DND-41 (cell line): ENCODE results near the gene ATP2B1.
A peak's percentile ranks its signal among the peaks of the same experiment; 100 is the strongest.

Experiments used
- ATAC-seq: fragments of 200-7000 bp; cut with Tn5 transposase; 3 replicates; pipeline ENCODE4 v1.9.1; 2021; ENCODE audit warnings: low read depth; ENCODE audit not compliant: insufficient read depth
- DNase-seq: peaks from one replicate; pipeline ENCODE4 v3.0.0-alpha.2; 2020
- H2AFZ ChIP-seq: 2 replicates; pipeline ENCODE4 v1.6.0; 2012; ENCODE audit warnings: low read depth, low read length
- H3K27ac ChIP-seq: 2 replicates; pipeline ENCODE4 v1.5.1; 2012; ENCODE audit warnings: low read length, inconsistent platforms
- H3K27me3 ChIP-seq: fragments of 200-600 bp; sonication (generic); 2 replicates; pipeline ENCODE4 v1.6.0; 2012; ENCODE audit warnings: low read length, mild to moderate bottlenecking, inconsistent platforms; ENCODE audit not compliant: insufficient read depth, poor library complexity
- H3K36me3 ChIP-seq: 2 replicates; pipeline ENCODE4 v1.5.1; 2012; ENCODE audit warnings: low read length, inconsistent platforms; ENCODE audit not compliant: insufficient read depth
- H3K4me1 ChIP-seq: 2 replicates; pipeline ENCODE4 v1.5.1; 2012; ENCODE audit warnings: mild to moderate bottlenecking, low read length; ENCODE audit not compliant: insufficient read depth
- H3K4me2 ChIP-seq: 2 replicates; pipeline ENCODE4 v1.6.0; 2012; ENCODE audit warnings: mild to moderate bottlenecking, moderate library complexity, low read length, inconsistent platforms; ENCODE audit not compliant: insufficient read depth
- H3K4me3 ChIP-seq, 2 experiments: fragments of 200-600 bp in 1 of 2; shearing (Covaris generic) in 1 of 2; 2 replicates each; pipeline ENCODE4 v1.5.1; 2012 to 2016; ENCODE audit warnings: inconsistent platforms in 2 of 2, low read length in 2 of 2, mild to moderate bottlenecking in 2 of 2, low read depth in 1 of 2, moderate library complexity in 1 of 2
- H3K79me2 ChIP-seq: 2 replicates; pipeline ENCODE4 v1.6.0; 2012; ENCODE audit warnings: low read length, inconsistent platforms; ENCODE audit not compliant: insufficient read depth
- H3K9ac ChIP-seq: 2 replicates; pipeline ENCODE4 v1.6.0; 2012; ENCODE audit warnings: low read depth, mild to moderate bottlenecking, inconsistent platforms, low read length, moderate library complexity
- H3K9me3 ChIP-seq: 2 replicates; pipeline ENCODE4 v1.5.1; 2012; ENCODE audit warnings: low read length, moderate library complexity, mild to moderate bottlenecking, inconsistent platforms; ENCODE audit not compliant: insufficient read depth, severe bottlenecking
- H4K20me1 ChIP-seq: 2 replicates; pipeline ENCODE4 v1.6.0; 2012; ENCODE audit warnings: low read length; ENCODE audit not compliant: insufficient read depth
- CTCF ChIP-seq: IDR thresholded peaks from 2 replicates; pipeline ENCODE4 v1.5.1; 2012; ENCODE audit warnings: borderline replicate concordance, low read length, moderate library complexity, mild to moderate bottlenecking; ENCODE audit not compliant: poor library complexity, severe bottlenecking; ENCODE audit errors: extremely low read depth
- EZH2 ChIP-seq: IDR thresholded peaks from 3 replicates; pipeline ENCODE4 v1.6.1; 2012; ENCODE audit warnings: borderline replicate concordance, low read depth, mild to moderate bottlenecking, moderate library complexity, low read length, inconsistent platforms; ENCODE audit not compliant: severe bottlenecking

ATP2B1 gene

GRCh38 chr12:89740943-89741342 is 32.3 kb upstream of the ATP2B1 start:
- Histone ChIP-seq H3K9me3 (peaks cover 6% of the 10 kb centered on the region), H3K9ac (no peak overlapping the region), H3K79me2 (no peaks in the 10 kb centered on the region), H3K27me3 (no peaks in the 10 kb centered on the region), H3K4me1 (no peaks in the 10 kb centered on the region), H3K4me3 (no peak overlapping the region), H3K36me3 (no peaks in the 10 kb centered on the region), H4K20me1 (no peaks in the 10 kb centered on the region), H3K27ac (no peak overlapping the region), H3K4me2 (no peak overlapping the region), H2AFZ (no peak overlapping the region)
- ATAC-seq = no peak
- TF ChIP-seq CTCF = no peak
- no peak for TF ChIP-seq EZH2
- DNase-seq = no peak

- Histone ChIP-seq H3K9ac (no peak overlapping the region), H3K4me3 (no peak overlapping the region), H2AFZ (no peak overlapping the region), H3K9me3 (peaks cover 6% of the 10 kb centered on the region), H3K4me2 (no peak overlapping the region), H4K20me1 (no peaks in the 10 kb centered on the region), H3K79me2 (no peaks in the 10 kb centered on the region), H3K4me1 (peaks cover 25% of the 10 kb centered on the region), H3K27ac (no peak overlapping the region), H3K36me3 (no peaks in the 10 kb centered on the region), H3K27me3 (no peaks in the 10 kb centered on the region)
- TF ChIP-seq CTCF (no peak), EZH2 (no peak)
- DNase-seq (peak; percentile 48), ATAC-seq (peak; percentile 52)
These were observed 28.4 kb upstream of the ATP2B1 start for GRCh38 chr12:89736995-89737394.

- Histone ChIP-seq H3K9me3 (no peaks in the 10 kb centered on the region), H3K36me3 (no peaks in the 10 kb centered on the region), H3K79me2 (no peaks in the 10 kb centered on the region), H3K27ac (peak overlapping the region; percentile 23; the same call in 1 of the 2 replicates), H3K27me3 (no peaks in the 10 kb centered on the region), H3K4me1 (peaks cover 37% of the 10 kb centered on the region), H4K20me1 (no peaks in the 10 kb centered on the region), H3K4me2 (peak overlapping the region; percentile 31; the same call in 1 of the 2 replicates), H3K4me3 (no peak overlapping the region), H2AFZ (no peak overlapping the region), H3K9ac (no peak overlapping the region)
- ATAC-seq (peak; percentile 87), DNase-seq (peak; percentile 71)
- TF ChIP-seq EZH2 = no peak
- no peak for TF ChIP-seq CTCF
These were observed 25.1 kb upstream of the ATP2B1 start for GRCh38 chr12:89733579-89734201.

- Histone ChIP-seq H3K79me2 (no peaks in the 10 kb centered on the region), H2AFZ (no peak overlapping the region), H3K36me3 (no peaks in the 10 kb centered on the region), H3K27me3 (no peaks in the 10 kb centered on the region), H3K9ac (no peak overlapping the region), H3K4me1 (peaks cover 37% of the 10 kb centered on the region), H3K4me3 (no peak overlapping the region), H3K4me2 (no peak overlapping the region; the same call in 1 of the 2 replicates), H3K27ac (no peak overlapping the region), H3K9me3 (no peaks in the 10 kb centered on the region), H4K20me1 (no peaks in the 10 kb centered on the region)
- TF ChIP-seq CTCF = no peak
- TF ChIP-seq EZH2 = no peak
- ATAC-seq (no peak), DNase-seq (no peak)
These were observed 23.9 kb upstream of the ATP2B1 start for GRCh38 chr12:89732522-89732921.
